ENCODE measurements around the gene DOCK10.

Gene DOCK10

DNA sequence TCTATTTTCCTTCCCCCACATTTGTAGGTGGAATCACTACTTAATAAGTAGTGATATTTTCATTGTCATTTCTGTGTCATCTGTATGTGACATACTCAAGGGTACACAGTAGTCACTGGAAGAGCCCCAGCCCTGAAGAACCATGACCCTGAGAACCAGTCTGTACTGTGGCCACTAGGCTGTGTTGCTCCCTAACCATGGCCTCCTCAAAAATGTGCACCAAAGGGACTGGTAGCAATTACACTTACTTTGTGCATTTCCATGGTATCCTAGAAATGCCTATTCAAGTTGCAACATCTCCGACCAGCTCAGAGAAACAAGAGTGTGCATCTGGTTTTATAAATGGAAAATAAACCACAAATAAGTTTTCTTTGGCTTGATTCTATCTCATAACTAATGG is 155.1 kb downstream of the DOCK10 start:
- TF ChIP-seq ZNF70 (CRISPR knock-in tag; IDR thresholded peaks at IDR 0.05) (no peak), TOX (CRISPR knock-in tag; IDR thresholded peaks at IDR 0.05; ENCODE audit: borderline replicate concordance) (no peak), SNAI2 (CRISPR knock-in tag; IDR thresholded peaks at IDR 0.05) (no peak), ARNTL (CRISPR knock-in tag; IDR thresholded peaks at IDR 0.05; ENCODE audit: borderline replicate concordance, low read depth) (no peak), ZFP30 (CRISPR knock-in tag; IDR thresholded peaks at IDR 0.05) (no peak), ESRRG (CRISPR knock-in tag; IDR thresholded peaks at IDR 0.05) (no peak), ZNF565 (CRISPR knock-in tag; conservative IDR thresholded peaks at IDR 0.05; ENCODE audit: low read depth) (no peak), PPARA (CRISPR knock-in tag; IDR thresholded peaks at IDR 0.05; ENCODE audit: borderline replicate concordance) (no peak), ZNF8 (CRISPR knock-in tag; IDR thresholded peaks at IDR 0.05) (no peak), ZC3H10 (CRISPR knock-in tag; IDR thresholded peaks at IDR 0.05) (no peak), RARB (CRISPR knock-in tag; IDR thresholded peaks at IDR 0.05) (no peak)
- TF ChIP-seq, protein P1, sequence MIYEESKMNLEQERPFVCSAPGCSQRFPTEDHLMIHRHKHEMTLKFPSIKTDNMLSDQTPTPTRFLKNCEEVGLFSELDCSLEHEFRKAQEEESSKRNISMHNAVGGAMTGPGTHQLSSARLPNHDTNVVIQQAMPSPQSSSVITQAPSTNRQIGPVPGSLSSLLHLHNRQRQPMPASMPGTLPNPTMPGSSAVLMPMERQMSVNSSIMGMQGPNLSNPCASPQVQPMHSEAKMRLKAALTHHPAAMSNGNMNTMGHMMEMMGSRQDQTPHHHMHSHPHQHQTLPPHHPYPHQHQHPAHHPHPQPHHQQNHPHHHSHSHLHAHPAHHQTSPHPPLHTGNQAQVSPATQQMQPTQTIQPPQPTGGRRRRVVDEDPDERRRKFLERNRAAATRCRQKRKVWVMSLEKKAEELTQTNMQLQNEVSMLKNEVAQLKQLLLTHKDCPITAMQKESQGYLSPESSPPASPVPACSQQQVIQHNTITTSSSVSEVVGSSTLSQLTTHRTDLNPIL (CRISPR knock-in tag; IDR thresholded peaks at IDR 0.05; ENCODE audit: low read depth), result no peak
- TF ChIP-seq, protein P2, sequence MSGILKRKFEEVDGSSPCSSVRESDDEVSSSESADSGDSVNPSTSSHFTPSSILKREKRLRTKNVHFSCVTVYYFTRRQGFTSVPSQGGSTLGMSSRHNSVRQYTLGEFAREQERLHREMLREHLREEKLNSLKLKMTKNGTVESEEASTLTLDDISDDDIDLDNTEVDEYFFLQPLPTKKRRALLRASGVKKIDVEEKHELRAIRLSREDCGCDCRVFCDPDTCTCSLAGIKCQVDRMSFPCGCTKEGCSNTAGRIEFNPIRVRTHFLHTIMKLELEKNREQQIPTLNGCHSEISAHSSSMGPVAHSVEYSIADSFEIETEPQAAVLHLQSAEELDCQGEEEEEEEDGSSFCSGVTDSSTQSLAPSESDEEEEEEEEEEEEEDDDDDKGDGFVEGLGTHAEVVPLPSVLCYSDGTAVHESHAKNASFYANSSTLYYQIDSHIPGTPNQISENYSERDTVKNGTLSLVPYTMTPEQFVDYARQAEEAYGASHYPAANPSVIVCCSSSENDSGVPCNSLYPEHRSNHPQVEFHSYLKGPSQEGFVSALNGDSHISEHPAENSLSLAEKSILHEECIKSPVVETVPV (CRISPR knock-in tag; IDR thresholded peaks at IDR 0.05), result no peak
- TF ChIP-seq, protein P3, sequence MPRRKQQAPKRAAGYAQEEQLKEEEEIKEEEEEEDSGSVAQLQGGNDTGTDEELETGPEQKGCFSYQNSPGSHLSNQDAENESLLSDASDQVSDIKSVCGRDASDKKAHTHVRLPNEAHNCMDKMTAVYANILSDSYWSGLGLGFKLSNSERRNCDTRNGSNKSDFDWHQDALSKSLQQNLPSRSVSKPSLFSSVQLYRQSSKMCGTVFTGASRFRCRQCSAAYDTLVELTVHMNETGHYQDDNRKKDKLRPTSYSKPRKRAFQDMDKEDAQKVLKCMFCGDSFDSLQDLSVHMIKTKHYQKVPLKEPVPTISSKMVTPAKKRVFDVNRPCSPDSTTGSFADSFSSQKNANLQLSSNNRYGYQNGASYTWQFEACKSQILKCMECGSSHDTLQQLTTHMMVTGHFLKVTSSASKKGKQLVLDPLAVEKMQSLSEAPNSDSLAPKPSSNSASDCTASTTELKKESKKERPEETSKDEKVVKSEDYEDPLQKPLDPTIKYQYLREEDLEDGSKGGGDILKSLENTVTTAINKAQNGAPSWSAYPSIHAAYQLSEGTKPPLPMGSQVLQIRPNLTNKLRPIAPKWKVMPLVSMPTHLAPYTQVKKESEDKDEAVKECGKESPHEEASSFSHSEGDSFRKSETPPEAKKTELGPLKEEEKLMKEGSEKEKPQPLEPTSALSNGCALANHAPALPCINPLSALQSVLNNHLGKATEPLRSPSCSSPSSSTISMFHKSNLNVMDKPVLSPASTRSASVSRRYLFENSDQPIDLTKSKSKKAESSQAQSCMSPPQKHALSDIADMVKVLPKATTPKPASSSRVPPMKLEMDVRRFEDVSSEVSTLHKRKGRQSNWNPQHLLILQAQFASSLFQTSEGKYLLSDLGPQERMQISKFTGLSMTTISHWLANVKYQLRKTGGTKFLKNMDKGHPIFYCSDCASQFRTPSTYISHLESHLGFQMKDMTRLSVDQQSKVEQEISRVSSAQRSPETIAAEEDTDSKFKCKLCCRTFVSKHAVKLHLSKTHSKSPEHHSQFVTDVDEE (CRISPR knock-in tag; IDR thresholded peaks at IDR 0.05), result no peak
- TF ChIP-seq, protein P4, sequence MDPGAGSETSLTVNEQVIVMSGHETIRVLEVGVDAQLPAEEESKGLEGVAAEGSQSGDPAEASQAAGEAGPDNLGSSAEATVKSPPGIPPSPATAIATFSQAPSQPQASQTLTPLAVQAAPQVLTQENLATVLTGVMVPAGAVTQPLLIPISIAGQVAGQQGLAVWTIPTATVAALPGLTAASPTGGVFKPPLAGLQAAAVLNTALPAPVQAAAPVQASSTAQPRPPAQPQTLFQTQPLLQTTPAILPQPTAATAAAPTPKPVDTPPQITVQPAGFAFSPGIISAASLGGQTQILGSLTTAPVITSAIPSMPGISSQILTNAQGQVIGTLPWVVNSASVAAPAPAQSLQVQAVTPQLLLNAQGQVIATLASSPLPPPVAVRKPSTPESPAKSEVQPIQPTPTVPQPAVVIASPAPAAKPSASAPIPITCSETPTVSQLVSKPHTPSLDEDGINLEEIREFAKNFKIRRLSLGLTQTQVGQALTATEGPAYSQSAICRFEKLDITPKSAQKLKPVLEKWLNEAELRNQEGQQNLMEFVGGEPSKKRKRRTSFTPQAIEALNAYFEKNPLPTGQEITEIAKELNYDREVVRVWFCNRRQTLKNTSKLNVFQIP (CRISPR knock-in tag; IDR thresholded peaks at IDR 0.05; ENCODE audit: borderline replicate concordance, low read depth), result no peak
- peak; percentile 38; the same call in 2 of the 3 replicates for ATAC-seq

DNA sequence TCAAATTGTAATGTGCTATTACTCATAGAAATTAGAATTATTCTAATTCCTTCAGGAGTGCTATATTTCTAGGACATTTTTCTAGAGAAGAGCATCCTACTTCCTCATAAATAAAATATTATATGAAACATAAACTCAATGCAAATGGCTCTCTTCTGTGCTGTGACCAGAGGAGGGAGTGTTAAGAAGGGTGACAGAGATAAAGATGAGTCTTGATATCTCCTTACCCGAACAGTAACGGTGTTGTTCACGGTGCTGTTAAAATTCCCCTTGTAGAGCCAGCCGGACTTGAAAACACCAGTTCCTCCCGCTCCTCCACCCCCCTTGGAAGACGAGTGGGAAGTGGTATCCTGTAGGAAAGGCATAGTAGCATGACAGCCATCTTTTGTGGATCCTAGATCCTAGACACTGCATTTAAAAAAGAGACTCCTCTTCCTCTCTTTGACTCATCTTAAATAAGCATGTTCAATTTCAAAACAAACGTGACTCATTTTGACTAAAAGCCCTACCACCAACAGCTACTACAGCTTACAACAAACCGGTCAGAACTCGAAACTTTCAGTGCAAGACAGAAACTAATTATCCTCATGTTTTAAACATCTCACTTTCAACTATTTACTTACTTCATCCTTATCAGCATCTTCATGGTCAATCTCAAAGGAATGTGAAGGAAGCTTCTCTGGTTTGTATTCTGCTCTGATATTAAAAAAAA is 156.3 kb downstream of the DOCK10 start:
- no peak for TF ChIP-seq RARB (CRISPR knock-in tag; IDR thresholded peaks at IDR 0.05)
- TF ChIP-seq, protein P3 (CRISPR knock-in tag; IDR thresholded peaks at IDR 0.05), result no peak
- no peak for TF ChIP-seq ISL1 (CRISPR knock-in tag; IDR thresholded peaks at IDR 0.05)
- TF ChIP-seq, protein P4 (CRISPR knock-in tag; IDR thresholded peaks at IDR 0.05; ENCODE audit: borderline replicate concordance, low read depth), result no peak
- no peak for TF ChIP-seq TOX (CRISPR knock-in tag; IDR thresholded peaks at IDR 0.05; ENCODE audit: borderline replicate concordance)
- no peak for TF ChIP-seq PPARA (CRISPR knock-in tag; IDR thresholded peaks at IDR 0.05; ENCODE audit: borderline replicate concordance)
- no peak for TF ChIP-seq ZNF70 (CRISPR knock-in tag; IDR thresholded peaks at IDR 0.05)
- no peak for TF ChIP-seq ZNF8 (CRISPR knock-in tag; IDR thresholded peaks at IDR 0.05)
- TF ChIP-seq, protein P5, sequence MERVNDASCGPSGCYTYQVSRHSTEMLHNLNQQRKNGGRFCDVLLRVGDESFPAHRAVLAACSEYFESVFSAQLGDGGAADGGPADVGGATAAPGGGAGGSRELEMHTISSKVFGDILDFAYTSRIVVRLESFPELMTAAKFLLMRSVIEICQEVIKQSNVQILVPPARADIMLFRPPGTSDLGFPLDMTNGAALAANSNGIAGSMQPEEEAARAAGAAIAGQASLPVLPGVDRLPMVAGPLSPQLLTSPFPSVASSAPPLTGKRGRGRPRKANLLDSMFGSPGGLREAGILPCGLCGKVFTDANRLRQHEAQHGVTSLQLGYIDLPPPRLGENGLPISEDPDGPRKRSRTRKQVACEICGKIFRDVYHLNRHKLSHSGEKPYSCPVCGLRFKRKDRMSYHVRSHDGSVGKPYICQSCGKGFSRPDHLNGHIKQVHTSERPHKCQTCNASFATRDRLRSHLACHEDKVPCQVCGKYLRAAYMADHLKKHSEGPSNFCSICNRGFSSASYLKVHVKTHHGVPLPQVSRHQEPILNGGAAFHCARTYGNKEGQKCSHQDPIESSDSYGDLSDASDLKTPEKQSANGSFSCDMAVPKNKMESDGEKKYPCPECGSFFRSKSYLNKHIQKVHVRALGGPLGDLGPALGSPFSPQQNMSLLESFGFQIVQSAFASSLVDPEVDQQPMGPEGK (CRISPR knock-in tag; IDR thresholded peaks at IDR 0.05; ENCODE audit: borderline replicate concordance), result no peak
- no peak for TF ChIP-seq ZC3H10 (CRISPR knock-in tag; IDR thresholded peaks at IDR 0.05)
- ATAC-seq, result peak; percentile 27; the same call in 2 of the 3 replicates
